Peyer's patch (tissue), 4 donors: ENCODE results near the gene PLIN5.
A peak's percentile ranks its signal among the peaks of the same experiment; 100 is the strongest.

Source experiments
- POLR2A ChIP-seq, 2 donors: fragments of 450-650 bp; IDR thresholded peaks; one replicate each; pipeline ENCODE4 v1.5.1; 2017; ENCODE audit warnings: antibody characterized with exemption in 2 of 2, mild to moderate bottlenecking in 2 of 2, moderate library complexity in 2 of 2
- TF ChIP-seq, protein P1 (sequence below), 6 experiments: fragments of 450-650 bp in 4 of 6; fragments of 200-600 bp in 2 of 6; sonication (generic) in 1 of 6; IDR thresholded peaks; one replicate each; pipeline ENCODE4 v1.5.1; 2017 to 2019; ENCODE audit warnings: antibody characterized with exemption in 6 of 6, mild to moderate bottlenecking in 3 of 6, moderate library complexity in 1 of 6

DNA sequence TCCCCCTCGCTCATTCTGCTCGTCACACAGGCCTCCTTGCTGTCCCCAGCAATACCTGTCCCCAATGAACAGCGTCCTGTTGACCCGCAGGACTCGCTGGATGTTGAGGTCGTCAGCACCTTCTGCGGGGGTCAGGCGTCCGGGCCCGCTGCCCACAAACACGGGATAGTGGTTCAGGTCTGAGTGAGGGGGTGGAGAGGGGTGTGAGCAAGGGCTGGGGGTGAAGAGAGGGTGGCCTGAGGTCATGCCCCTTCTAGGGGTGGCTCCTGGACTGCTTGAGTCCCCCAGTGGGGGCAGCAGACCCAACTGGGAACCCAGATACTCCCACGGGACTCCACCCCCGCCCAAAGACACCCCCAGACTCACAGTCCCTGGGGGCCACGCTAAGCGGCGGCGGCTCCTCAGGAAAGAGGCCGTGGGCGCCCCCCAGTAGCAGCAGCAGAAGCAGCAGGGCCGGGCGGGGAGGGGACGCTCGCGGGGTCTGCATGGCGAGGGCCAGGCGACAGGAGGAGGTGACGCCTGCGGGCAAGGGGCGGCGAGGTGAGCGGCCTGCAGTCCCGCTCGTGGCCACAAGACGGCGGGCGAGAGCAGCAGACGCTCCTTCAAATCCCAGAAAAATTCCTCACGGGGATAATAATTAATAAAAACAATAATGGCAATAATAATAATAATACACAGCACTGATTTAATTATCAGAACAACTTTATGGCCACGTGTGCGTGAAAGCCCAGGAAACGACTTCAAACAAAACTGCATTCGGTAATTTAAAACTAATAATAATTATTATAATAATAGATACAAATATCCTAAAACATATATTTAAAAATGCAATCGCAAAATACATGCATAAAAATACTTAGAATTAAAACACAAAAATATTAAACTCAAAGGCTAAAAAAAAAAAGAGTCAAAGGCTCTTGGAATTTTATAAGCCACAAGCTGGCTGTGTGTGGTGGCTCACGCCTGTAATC, 23.2 kb upstream of the PLIN5 start:
- no peak for TF ChIP-seq POLR2A (IDR thresholded peaks at IDR 0.05)
- TF ChIP-seq, protein P1, sequence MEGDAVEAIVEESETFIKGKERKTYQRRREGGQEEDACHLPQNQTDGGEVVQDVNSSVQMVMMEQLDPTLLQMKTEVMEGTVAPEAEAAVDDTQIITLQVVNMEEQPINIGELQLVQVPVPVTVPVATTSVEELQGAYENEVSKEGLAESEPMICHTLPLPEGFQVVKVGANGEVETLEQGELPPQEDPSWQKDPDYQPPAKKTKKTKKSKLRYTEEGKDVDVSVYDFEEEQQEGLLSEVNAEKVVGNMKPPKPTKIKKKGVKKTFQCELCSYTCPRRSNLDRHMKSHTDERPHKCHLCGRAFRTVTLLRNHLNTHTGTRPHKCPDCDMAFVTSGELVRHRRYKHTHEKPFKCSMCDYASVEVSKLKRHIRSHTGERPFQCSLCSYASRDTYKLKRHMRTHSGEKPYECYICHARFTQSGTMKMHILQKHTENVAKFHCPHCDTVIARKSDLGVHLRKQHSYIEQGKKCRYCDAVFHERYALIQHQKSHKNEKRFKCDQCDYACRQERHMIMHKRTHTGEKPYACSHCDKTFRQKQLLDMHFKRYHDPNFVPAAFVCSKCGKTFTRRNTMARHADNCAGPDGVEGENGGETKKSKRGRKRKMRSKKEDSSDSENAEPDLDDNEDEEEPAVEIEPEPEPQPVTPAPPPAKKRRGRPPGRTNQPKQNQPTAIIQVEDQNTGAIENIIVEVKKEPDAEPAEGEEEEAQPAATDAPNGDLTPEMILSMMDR (IDR thresholded peaks at IDR 0.05), result peak; percentile 84 to 99 (median 91)
